HG03045 (cell line): ENCODE results near the gene TOMM40L.
"Not testable (repeated sequence)": the region's sequence is repeated elsewhere in the genome, so short reads cannot be mapped to it uniquely, and the experiment has no call there.

Experiments
- ATAC-seq: cut with Tn5 transposase; IDR thresholded peaks from one replicate; pipeline ENCODE4 v1.9.1; 2021; ENCODE audit warnings: mild to moderate bottlenecking, moderate library complexity; ENCODE audit not compliant: unreplicated experiment

Gene TOMM40L

GRCh38 chr1:161219078-161219892 is 6.6 kb upstream of the TOMM40L start:
- ATAC-seq: no peak

- ATAC-seq: no peak
Measured at GRCh38 chr1:161220002-161220401, 5.9 kb upstream of the TOMM40L start.

- ATAC-seq: no peak
Measured at GRCh38 chr1:161222175-161223019, 3.5 kb upstream of the TOMM40L start.

- ATAC-seq: no peak
Measured at GRCh38 chr1:161223805-161224694, 1.8 kb upstream of the TOMM40L start.

GRCh38 chr1:161224695-161225087 is 1.2 kb upstream of the TOMM40L start:
- not testable (repeated sequence) for ATAC-seq

GRCh38 chr1:161225178-161225533 is 704 bp upstream of the TOMM40L start:
- ATAC-seq: no peak

GRCh38 chr1:161226320-161226711 is 456 bp downstream of the TOMM40L start:
- no peak for ATAC-seq

GRCh38 chr1:161226759-161227158 is 899 bp downstream of the TOMM40L start:
- no peak for ATAC-seq

- peak; percentile 47 for ATAC-seq
Measured at GRCh38 chr1:161227196-161227871, 1.5 kb downstream of the TOMM40L start.

- ATAC-seq: no peak
Measured at GRCh38 chr1:161228032-161228431, 2.2 kb downstream of the TOMM40L start.

- no peak for ATAC-seq
Measured at GRCh38 chr1:161229896-161230295, 4.0 kb downstream of the TOMM40L start.

- ATAC-seq: no peak
Measured at GRCh38 chr1:161230762-161231161, 4.9 kb downstream of the TOMM40L start.

- no peak for ATAC-seq
Measured at GRCh38 chr1:161233102-161233501, 7.2 kb downstream of the TOMM40L start.

GRCh38 chr1:161235957-161236775 is 10.3 kb downstream of the TOMM40L start:
- no peak for ATAC-seq

GRCh38 chr1:161238039-161238473 is 12.2 kb downstream of the TOMM40L start, which contains the start of gene NR1I3:
TSS of gene NR1I3 (minus strand) at chr1:161238203. CDS start at chr1:161236565, 1,638 bp downstream.
- ATAC-seq: no peak

- ATAC-seq: no peak
Measured at GRCh38 chr1:161241682-161242081, 15.8 kb downstream of the TOMM40L start.

GRCh38 chr1:161242313-161242712 is 16.5 kb downstream of the TOMM40L start:
- no peak for ATAC-seq

- no peak for ATAC-seq
Measured at GRCh38 chr1:161244888-161245287, 19.0 kb downstream of the TOMM40L start.

- not testable (repeated sequence) for ATAC-seq
Measured at GRCh38 chr1:161250100-161250499, 24.2 kb downstream of the TOMM40L start.
